Measurements from ENCODE around the gene PHLDA2. TPM values are rescaled to one million over a fixed set of nuclear protein-coding genes. Genes with fewer than 3 reads are reported as not detected.

The PHLDA2 gene
- total and polyA plus RNA-seq, 2 donors (not counting 1 experiment from before 2014, with no cell fraction given) = 1.4 TPM; not detected in 1

DNA sequence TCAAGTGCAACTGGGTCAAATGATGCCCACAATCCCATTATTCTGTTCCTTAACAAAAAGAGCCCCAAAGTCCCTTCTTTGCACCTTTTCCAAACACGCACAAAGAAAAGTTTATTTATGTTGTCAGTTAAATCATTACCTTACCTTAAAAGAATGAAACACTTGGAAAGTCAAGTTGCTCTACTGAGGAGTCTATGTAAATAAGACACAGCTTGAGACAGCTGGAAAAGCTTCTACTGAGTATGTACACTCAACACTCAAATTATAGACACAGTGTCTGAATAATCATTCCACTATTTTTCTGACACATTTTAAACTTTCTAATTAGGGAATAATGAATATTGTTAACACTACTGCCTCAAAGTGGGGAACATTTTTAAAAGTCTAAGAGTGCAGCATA lies 21.6 kb upstream of the PHLDA2 start:
- ATAC-seq (ENCODE audit: low read depth) (no peak), DNase-seq (no peak)
- Histone ChIP-seq H2AFZ (ENCODE audit: insufficient read depth, low read depth, low read length, poor library complexity, severe bottlenecking) (no peak overlapping the region), H3K4me2 (replicated peaks; ENCODE audit: low read depth, low read length, poor library complexity, severe bottlenecking) (no peak overlapping the region), H3K9ac (ENCODE audit: low read length) (no peak overlapping the region), H3K36me3 (replicated peaks in 1 of 2; ENCODE audit: control extremely low read depth in 1 of 2, control insufficient read depth in 1 of 2, extremely low read depth in 1 of 2, insufficient read depth in 2 of 2, low read length in 1 of 2) (peaks cover 11 to 87% of the 10 kb centered on the region in 2 experiments), H4K20me1 (ENCODE audit: control insufficient read depth, insufficient read depth, low read length, poor library complexity, severe bottlenecking) (no peaks in the 10 kb centered on the region), H3K4me1 (ENCODE audit: control insufficient read depth in 2 of 2, insufficient read depth in 2 of 2, low read length in 2 of 2) (peaks cover 3 to 4% of the 10 kb centered on the region in 2 donors), H3K9me3 (ENCODE audit: control extremely low read depth in 1 of 3, control insufficient read depth in 2 of 3, insufficient read depth in 1 of 3, low read length in 2 of 3) (no peaks in the 10 kb centered on the region), H3K27ac (ENCODE audit: low read length in 2 of 2) (no peak overlapping the region), H3K79me2 (ENCODE audit: control insufficient read depth, insufficient read depth, low read length) (no peaks in the 10 kb centered on the region), H3K27me3 (replicated peaks in 1 of 4; ENCODE audit: control extremely low read depth in 1 of 4, control insufficient read depth in 3 of 4, insufficient read depth in 4 of 4, low read length in 3 of 4) (no peaks in the 10 kb centered on the region), H3K4me3 (ENCODE audit: control extremely low read depth in 1 of 5, extremely low read depth in 1 of 5, insufficient read depth in 1 of 5, low read depth in 2 of 5, low read length in 4 of 5) (no peak overlapping the region)
- ChIA-PET CTCF (no interaction called here), POLR2A (interaction anchor here (0.6 kb wide), 1 partner anchor 62 kb away, joined by 7 read pairs; no protein-coding TSS in a partner anchor)
- Mint-ChIP-seq H3K27ac (no peak overlapping the region), H3K4me1 (peaks cover 4% of the 10 kb centered on the region), H3K4me3 (no peak overlapping the region), H3K9me3 (ENCODE audit: insufficient read depth) (no peaks in the 10 kb centered on the region), H3K27me3 (no peaks in the 10 kb centered on the region)
- TF ChIP-seq EZH2 (IDR thresholded peaks at IDR 0.05; ENCODE audit: borderline replicate concordance, insufficient read depth, low read depth, low read length, poor library complexity, severe bottlenecking) = no peak
- TF ChIP-seq, protein P1, sequence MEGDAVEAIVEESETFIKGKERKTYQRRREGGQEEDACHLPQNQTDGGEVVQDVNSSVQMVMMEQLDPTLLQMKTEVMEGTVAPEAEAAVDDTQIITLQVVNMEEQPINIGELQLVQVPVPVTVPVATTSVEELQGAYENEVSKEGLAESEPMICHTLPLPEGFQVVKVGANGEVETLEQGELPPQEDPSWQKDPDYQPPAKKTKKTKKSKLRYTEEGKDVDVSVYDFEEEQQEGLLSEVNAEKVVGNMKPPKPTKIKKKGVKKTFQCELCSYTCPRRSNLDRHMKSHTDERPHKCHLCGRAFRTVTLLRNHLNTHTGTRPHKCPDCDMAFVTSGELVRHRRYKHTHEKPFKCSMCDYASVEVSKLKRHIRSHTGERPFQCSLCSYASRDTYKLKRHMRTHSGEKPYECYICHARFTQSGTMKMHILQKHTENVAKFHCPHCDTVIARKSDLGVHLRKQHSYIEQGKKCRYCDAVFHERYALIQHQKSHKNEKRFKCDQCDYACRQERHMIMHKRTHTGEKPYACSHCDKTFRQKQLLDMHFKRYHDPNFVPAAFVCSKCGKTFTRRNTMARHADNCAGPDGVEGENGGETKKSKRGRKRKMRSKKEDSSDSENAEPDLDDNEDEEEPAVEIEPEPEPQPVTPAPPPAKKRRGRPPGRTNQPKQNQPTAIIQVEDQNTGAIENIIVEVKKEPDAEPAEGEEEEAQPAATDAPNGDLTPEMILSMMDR (IDR thresholded peaks at IDR 0.05) = no peak
- intact Hi-C loops (cut with micrococcal nuclease) = no loop called here
- no CpG with 5 or more reads among the region's 1 CpG for WGBS (ENCODE audit: insufficient coverage)

DNA sequence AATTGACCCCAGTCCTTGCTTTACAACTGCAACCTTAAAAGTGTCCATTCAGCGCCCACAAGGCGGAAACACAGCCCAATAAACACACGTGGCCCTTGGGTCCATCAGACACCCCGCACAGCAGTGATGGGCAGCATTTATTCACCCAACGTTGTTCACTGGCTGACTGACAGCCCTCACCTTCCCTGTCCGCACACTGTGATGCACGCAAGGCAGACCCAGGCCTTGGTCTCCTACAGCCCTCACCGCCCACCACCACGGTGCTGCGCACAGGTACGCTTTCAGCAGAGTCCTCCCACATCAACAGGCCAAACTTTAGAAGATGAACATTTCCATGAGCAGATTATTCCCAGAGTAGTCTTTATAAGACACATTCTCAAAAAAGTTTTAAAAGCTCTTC lies 20.7 kb upstream of the PHLDA2 start:
- no peak for ATAC-seq (ENCODE audit: low read depth)
- no peaks in the 10 kb centered on the region for H3K27me3 Mint-ChIP-seq
- peaks cover 11% of the 10 kb centered on the region for H3K4me1 Mint-ChIP-seq
- H3K9me3 Mint-ChIP-seq (ENCODE audit: insufficient read depth) = no peaks in the 10 kb centered on the region
- H4K20me1 ChIP-seq (ENCODE audit: control insufficient read depth, insufficient read depth, low read length, poor library complexity, severe bottlenecking) = no peaks in the 10 kb centered on the region
- ChIA-PET POLR2A (no interaction called here), CTCF (no interaction called here)
- no peak overlapping the region for H3K27ac ChIP-seq (ENCODE audit: low read length in 2 of 2)
- H3K4me2 ChIP-seq (replicated peaks; ENCODE audit: low read depth, low read length, poor library complexity, severe bottlenecking) = no peak overlapping the region
- TF ChIP-seq, protein P1 (IDR thresholded peaks at IDR 0.05) = no peak
- no peak for TF ChIP-seq EZH2 (IDR thresholded peaks at IDR 0.05; ENCODE audit: borderline replicate concordance, insufficient read depth, low read depth, low read length, poor library complexity, severe bottlenecking)
- peaks cover 6 to 7% of the 10 kb centered on the region in 2 donors for H3K4me1 ChIP-seq (ENCODE audit: control insufficient read depth in 2 of 2, insufficient read depth in 2 of 2, low read length in 2 of 2)
- intact Hi-C loops (cut with micrococcal nuclease) = no loop called here
- H3K27ac Mint-ChIP-seq = no peak overlapping the region
- H3K36me3 ChIP-seq (replicated peaks in 1 of 2; ENCODE audit: control extremely low read depth in 1 of 2, control insufficient read depth in 1 of 2, extremely low read depth in 1 of 2, insufficient read depth in 2 of 2, low read length in 1 of 2) = peaks cover 11 to 82% of the 10 kb centered on the region in 2 experiments
- WGBS (ENCODE audit: insufficient coverage) = 98% methylated on average over 11 of the region's 11 CpGs
- H3K9ac ChIP-seq (ENCODE audit: low read length) = no peak overlapping the region
- no peak overlapping the region for H3K4me3 ChIP-seq (ENCODE audit: control extremely low read depth in 1 of 5, extremely low read depth in 1 of 5, insufficient read depth in 1 of 5, low read depth in 2 of 5, low read length in 4 of 5)
- no peak for DNase-seq
- no peaks in the 10 kb centered on the region for H3K79me2 ChIP-seq (ENCODE audit: control insufficient read depth, insufficient read depth, low read length)
- H2AFZ ChIP-seq (ENCODE audit: insufficient read depth, low read depth, low read length, poor library complexity, severe bottlenecking) = no peak overlapping the region
- no peaks in the 10 kb centered on the region for H3K27me3 ChIP-seq (replicated peaks in 1 of 4; ENCODE audit: control extremely low read depth in 1 of 4, control insufficient read depth in 3 of 4, insufficient read depth in 4 of 4, low read length in 3 of 4)
- H3K9me3 ChIP-seq (ENCODE audit: control extremely low read depth in 1 of 3, control insufficient read depth in 2 of 3, insufficient read depth in 1 of 3, low read length in 2 of 3) = no peaks in the 10 kb centered on the region
- no peak overlapping the region for H3K4me3 Mint-ChIP-seq

All from B cell (primary cell).